Neural progenitor cell (in vitro differentiated cells): ENCODE data around the gene CSAD. TPM values are rescaled to one million over a fixed set of nuclear protein-coding genes. Genes with fewer than 3 reads are reported as not detected.
A peak's percentile ranks its signal among the peaks of the same experiment; 100 is the strongest.

Experiments
- DNase-seq: peaks from one replicate; pipeline ENCODE4 v3.0.0-alpha.2; 2016; ENCODE audit warnings: low spot score
- H2AFZ ChIP-seq: fragments of 200-600 bp; sonication (generic); replicated peaks from 2 replicates; pipeline ENCODE4 v1.6.1; 2016; ENCODE audit warnings: antibody characterized with exemption
- H3F3A ChIP-seq: fragments of 200-600 bp; sonication (generic); 2 replicates; pipeline ENCODE4 v1.6.1; 2016; ENCODE audit warnings: antibody characterized with exemption, low read depth
- H3K27ac ChIP-seq: fragments of 200-600 bp; sonication (generic); 2 replicates; pipeline ENCODE4 v1.5.1; 2016; ENCODE audit warnings: mild to moderate bottlenecking
- H3K27me3 ChIP-seq: fragments of 200-600 bp; sonication (generic); 2 replicates; pipeline ENCODE4 v1.6.1; 2016; ENCODE audit warnings: mild to moderate bottlenecking, moderate library complexity
- H3K36me3 ChIP-seq: fragments of 200-600 bp; sonication (generic); 2 replicates; pipeline ENCODE4 v1.5.1; 2016
- H3K4me1 ChIP-seq: fragments of 200-600 bp; sonication (generic); 2 replicates; pipeline ENCODE4 v1.6.1; 2016; ENCODE audit warnings: mixed run types
- H3K4me2 ChIP-seq: fragments of 200-600 bp; sonication (generic); 2 replicates; pipeline ENCODE4 v1.6.1; 2016
- H3K4me3 ChIP-seq: fragments of 200-600 bp; sonication (generic); 2 replicates; pipeline ENCODE4 v1.5.1; 2016
- H3K79me2 ChIP-seq: fragments of 200-600 bp; sonication (generic); 2 replicates; pipeline ENCODE4 v1.6.1; 2016; ENCODE audit warnings: low read depth
- H3K9ac ChIP-seq: fragments of 200-600 bp; sonication (generic); 2 replicates; pipeline ENCODE4 v1.6.1; 2016
- H3K9me3 ChIP-seq: fragments of 200-600 bp; sonication (generic); 2 replicates; pipeline ENCODE4 v1.5.1; 2016; ENCODE audit warnings: low read depth
- H4K20me1 ChIP-seq: fragments of 200-600 bp; sonication (generic); 2 replicates; pipeline ENCODE4 v1.6.1; 2016; ENCODE audit warnings: low read depth
- H3K27ac Mint-ChIP-seq: 3 replicates; pipeline ENCODE4 v1.8.0; 2021; ENCODE audit warnings: mixed read lengths
- H3K27me3 Mint-ChIP-seq: 2 replicates; pipeline ENCODE4 v1.8.0; 2022; ENCODE audit warnings: low read depth, mild to moderate bottlenecking, inconsistent platforms, moderate library complexity, mixed read lengths; ENCODE audit not compliant: insufficient read depth
- H3K36me3 Mint-ChIP-seq: 3 replicates; pipeline ENCODE4 v1.8.0; 2021; ENCODE audit warnings: mixed read lengths
- H3K4me1 Mint-ChIP-seq: 3 replicates; pipeline ENCODE4 v1.8.0; 2021; ENCODE audit warnings: mixed read lengths
- H3K4me3 Mint-ChIP-seq: 3 replicates; pipeline ENCODE4 v1.8.0; 2021; ENCODE audit warnings: mild to moderate bottlenecking, moderate library complexity, mixed read lengths
- H3K9me3 Mint-ChIP-seq: 3 replicates; pipeline ENCODE4 v1.8.0; 2020; ENCODE audit warnings: mixed read lengths
- EZH2 ChIP-seq: fragments of 200-600 bp; sonication (generic); IDR thresholded peaks from 2 replicates; pipeline ENCODE4 v1.6.1; 2017; ENCODE audit warnings: antibody characterized with exemption, mild to moderate bottlenecking, moderate library complexity
- EZH2phosphoT487 ChIP-seq: fragments of 200-600 bp; sonication (generic); IDR thresholded peaks from 2 replicates; pipeline ENCODE4 v1.6.1; 2017; ENCODE audit warnings: antibody characterized with exemption
- total RNA-seq: library from RNA; depleted of rRNA; stranded (reverse); fragments of >200 nt; gene quantifications from 2 replicates; pipeline ENCODE4 v1.2.3, GENCODE V29; 2015; ENCODE audit warnings: low replicate concordance
- TF ChIP-seq, protein P1 (sequence below): fragments of 200-600 bp; sonication (generic); IDR thresholded peaks from 2 replicates; pipeline ENCODE4 v1.5.1; 2017; ENCODE audit warnings: antibody characterized with exemption, mild to moderate bottlenecking

CSAD gene
- total RNA-seq, 1 donor from 2014 or later = 26.9 TPM

DNA sequence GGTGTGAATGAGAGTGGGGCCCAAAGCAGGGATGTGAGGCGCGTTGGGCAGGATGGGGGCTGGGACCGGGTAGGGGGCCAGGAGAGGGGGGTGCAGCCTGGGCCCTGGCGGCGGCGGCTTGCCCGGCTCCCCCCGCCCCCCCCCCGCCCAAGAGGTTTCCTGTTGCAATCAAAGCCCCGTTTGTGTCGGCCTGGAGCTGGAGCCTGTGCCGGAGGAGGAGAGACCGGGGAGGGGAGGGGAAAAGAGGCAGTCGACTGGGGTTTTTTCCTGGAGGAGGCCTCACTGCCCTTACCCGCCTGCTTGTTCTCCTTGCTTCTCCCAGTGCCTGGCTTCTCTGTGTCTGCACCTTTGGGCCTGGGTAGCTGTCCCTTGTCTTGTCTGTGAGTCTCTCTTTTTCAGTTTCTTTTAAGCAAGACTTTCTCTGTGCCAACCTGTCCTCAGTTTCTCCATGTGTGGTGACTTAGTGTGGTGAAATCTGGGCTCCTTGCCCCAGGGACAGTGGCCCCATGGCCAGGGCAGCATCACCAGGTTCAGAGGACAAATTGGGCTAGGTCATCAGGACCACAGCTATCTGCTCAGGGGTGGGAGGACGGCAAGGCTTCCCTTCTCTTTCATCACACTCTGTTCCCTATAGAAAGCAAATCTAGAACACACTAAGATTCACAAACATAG lies 42.8 kb upstream of the CSAD start:
- peaks cover 2% of the 10 kb centered on the region for H3K36me3 Mint-ChIP-seq
- H3K4me3 Mint-ChIP-seq = peak overlapping the region; percentile 77
- Histone ChIP-seq H3K4me1 (peaks cover 52% of the 10 kb centered on the region), H3K4me3 (no peak overlapping the region), H4K20me1 (no peaks in the 10 kb centered on the region), H3K27ac (no peak overlapping the region), H2AFZ (no peak overlapping the region), H3K27me3 (peaks cover 15% of the 10 kb centered on the region), H3F3A (peaks cover 69% of the 10 kb centered on the region), H3K4me2 (peak overlapping the region; percentile 77), H3K9me3 (no peaks in the 10 kb centered on the region), H3K79me2 (peaks cover 15% of the 10 kb centered on the region), H3K36me3 (no peaks in the 10 kb centered on the region), H3K9ac (no peak overlapping the region)
- H3K27me3 Mint-ChIP-seq = peaks cover 23% of the 10 kb centered on the region
- peak overlapping the region; percentile 77 for H3K27ac Mint-ChIP-seq
- peaks cover 52% of the 10 kb centered on the region for H3K4me1 Mint-ChIP-seq
- DNase-seq = peak; percentile 50
- TF ChIP-seq EZH2 (no peak), EZH2phosphoT487 (no peak)
- TF ChIP-seq, protein P1, sequence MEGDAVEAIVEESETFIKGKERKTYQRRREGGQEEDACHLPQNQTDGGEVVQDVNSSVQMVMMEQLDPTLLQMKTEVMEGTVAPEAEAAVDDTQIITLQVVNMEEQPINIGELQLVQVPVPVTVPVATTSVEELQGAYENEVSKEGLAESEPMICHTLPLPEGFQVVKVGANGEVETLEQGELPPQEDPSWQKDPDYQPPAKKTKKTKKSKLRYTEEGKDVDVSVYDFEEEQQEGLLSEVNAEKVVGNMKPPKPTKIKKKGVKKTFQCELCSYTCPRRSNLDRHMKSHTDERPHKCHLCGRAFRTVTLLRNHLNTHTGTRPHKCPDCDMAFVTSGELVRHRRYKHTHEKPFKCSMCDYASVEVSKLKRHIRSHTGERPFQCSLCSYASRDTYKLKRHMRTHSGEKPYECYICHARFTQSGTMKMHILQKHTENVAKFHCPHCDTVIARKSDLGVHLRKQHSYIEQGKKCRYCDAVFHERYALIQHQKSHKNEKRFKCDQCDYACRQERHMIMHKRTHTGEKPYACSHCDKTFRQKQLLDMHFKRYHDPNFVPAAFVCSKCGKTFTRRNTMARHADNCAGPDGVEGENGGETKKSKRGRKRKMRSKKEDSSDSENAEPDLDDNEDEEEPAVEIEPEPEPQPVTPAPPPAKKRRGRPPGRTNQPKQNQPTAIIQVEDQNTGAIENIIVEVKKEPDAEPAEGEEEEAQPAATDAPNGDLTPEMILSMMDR = no peak
- no peaks in the 10 kb centered on the region for H3K9me3 Mint-ChIP-seq

DNA sequence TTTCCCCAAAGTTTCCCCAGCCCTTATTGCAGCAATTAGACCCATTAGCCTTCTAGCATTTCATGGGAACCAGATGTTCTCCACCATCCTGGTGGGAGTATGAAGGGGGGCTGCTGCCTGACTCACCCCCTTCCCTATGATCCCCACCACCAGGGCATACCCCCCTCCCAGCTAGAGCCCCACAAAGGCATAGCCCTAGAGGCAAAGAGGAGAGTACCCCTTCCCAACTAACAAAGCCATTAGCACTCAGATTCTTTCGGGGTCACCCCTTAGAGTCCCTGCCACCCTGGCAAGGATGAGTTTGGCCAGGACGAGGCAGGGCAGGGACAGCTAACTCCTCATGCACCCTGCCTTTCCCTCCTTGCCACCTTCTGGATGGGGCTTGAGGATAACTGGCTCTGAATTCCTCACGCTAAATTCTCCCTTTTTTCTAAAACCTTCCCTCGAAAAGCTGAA lies 42.1 kb upstream of the CSAD start:
- peaks cover 76% of the 10 kb centered on the region for H3F3A ChIP-seq
- no peaks in the 10 kb centered on the region for H3K36me3 ChIP-seq
- peaks cover 20% of the 10 kb centered on the region for H3K79me2 ChIP-seq
- H3K36me3 Mint-ChIP-seq = peaks cover 2% of the 10 kb centered on the region
- no peaks in the 10 kb centered on the region for H4K20me1 ChIP-seq
- TF ChIP-seq EZH2 = no peak
- TF ChIP-seq EZH2phosphoT487 = no peak
- TF ChIP-seq, protein P1 = no peak
- H3K4me3 Mint-ChIP-seq = peak overlapping the region; percentile 77
- no peak for DNase-seq
- peaks cover 56% of the 10 kb centered on the region for H3K4me1 Mint-ChIP-seq
- no peak overlapping the region for H3K27ac Mint-ChIP-seq
- peak overlapping the region; percentile 77 for H3K4me2 ChIP-seq
- no peak overlapping the region for H3K9ac ChIP-seq
- H3K27me3 Mint-ChIP-seq = peaks cover 28% of the 10 kb centered on the region
- no peak overlapping the region for H3K27ac ChIP-seq
- peaks cover 59% of the 10 kb centered on the region for H3K4me1 ChIP-seq
- no peaks in the 10 kb centered on the region for H3K9me3 ChIP-seq
- H3K27me3 ChIP-seq = peaks cover 16% of the 10 kb centered on the region
- H2AFZ ChIP-seq = no peak overlapping the region
- no peak overlapping the region for H3K4me3 ChIP-seq
- H3K9me3 Mint-ChIP-seq = no peaks in the 10 kb centered on the region

DNA sequence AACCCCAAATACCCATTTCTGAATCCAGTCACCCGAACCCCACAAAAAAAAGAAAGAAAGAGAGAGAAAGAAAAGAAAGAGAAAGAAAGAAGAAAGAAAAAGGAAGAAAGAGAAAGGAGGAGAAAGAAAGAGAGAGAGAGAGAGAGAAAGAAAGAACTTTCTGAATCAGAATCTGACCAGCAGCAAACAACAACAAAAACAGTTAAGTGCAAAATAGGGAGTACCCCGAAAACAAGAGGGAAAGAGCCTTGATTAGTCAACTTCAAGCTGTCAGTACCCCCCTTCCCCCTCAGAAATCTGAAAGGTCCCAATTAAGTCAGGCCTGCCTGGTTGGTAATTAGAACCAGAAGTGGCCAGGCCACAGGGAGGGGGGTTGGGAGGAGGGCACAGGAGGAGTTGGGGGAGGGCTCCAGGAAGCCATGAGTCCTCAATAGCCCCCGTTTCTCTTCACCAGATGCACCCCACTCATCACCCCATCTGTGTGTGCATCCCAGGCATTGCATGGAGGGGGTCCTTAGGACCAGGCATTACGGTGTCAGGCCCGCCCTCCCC lies 41.5 kb upstream of the CSAD start:
- DNase-seq = peak; percentile 40
- Histone ChIP-seq H3K4me1 (peaks cover 65% of the 10 kb centered on the region), H3K79me2 (peaks cover 26% of the 10 kb centered on the region), H3K36me3 (no peaks in the 10 kb centered on the region), H3K27me3 (peaks cover 16% of the 10 kb centered on the region), H3K9ac (no peak overlapping the region), H3K4me2 (peak overlapping the region; percentile 77), H2AFZ (no peak overlapping the region), H3K4me3 (peak overlapping the region; percentile 51), H4K20me1 (no peaks in the 10 kb centered on the region), H3K9me3 (no peaks in the 10 kb centered on the region), H3F3A (peaks cover 79% of the 10 kb centered on the region), H3K27ac (peak overlapping the region; percentile 16)
- H3K4me1 Mint-ChIP-seq = peaks cover 61% of the 10 kb centered on the region
- peaks cover 31% of the 10 kb centered on the region for H3K27me3 Mint-ChIP-seq
- peak overlapping the region; percentile 77 for H3K4me3 Mint-ChIP-seq
- H3K27ac Mint-ChIP-seq = no peak overlapping the region
- H3K36me3 Mint-ChIP-seq = peaks cover 2% of the 10 kb centered on the region
- TF ChIP-seq, protein P1 = no peak
- no peak for TF ChIP-seq EZH2phosphoT487
- TF ChIP-seq EZH2 = no peak
- no peaks in the 10 kb centered on the region for H3K9me3 Mint-ChIP-seq
